Activated CD8-positive, alpha-beta memory T cell treated with anti-CD3 and anti-CD28 coated beads, Interleukin-2, amount 50 U/mL, for 48 hours (primary cell): ENCODE results near the gene ABCA2.

ENCODE experiments used
- DNase-seq: peaks from one replicate; pipeline ENCODE4 v3.0.0-alpha.2; 2020

The ABCA2 gene

GRCh38 chr9:136996361-136997292 lies 31.4 kb downstream of the ABCA2 start, which contains the start of gene CLIC3:
CLIC3 (minus strand) TSS chr9:136996568; CDS start chr9:136996543, 25 bp downstream.
- DNase-seq = peak; percentile 73

DNA sequence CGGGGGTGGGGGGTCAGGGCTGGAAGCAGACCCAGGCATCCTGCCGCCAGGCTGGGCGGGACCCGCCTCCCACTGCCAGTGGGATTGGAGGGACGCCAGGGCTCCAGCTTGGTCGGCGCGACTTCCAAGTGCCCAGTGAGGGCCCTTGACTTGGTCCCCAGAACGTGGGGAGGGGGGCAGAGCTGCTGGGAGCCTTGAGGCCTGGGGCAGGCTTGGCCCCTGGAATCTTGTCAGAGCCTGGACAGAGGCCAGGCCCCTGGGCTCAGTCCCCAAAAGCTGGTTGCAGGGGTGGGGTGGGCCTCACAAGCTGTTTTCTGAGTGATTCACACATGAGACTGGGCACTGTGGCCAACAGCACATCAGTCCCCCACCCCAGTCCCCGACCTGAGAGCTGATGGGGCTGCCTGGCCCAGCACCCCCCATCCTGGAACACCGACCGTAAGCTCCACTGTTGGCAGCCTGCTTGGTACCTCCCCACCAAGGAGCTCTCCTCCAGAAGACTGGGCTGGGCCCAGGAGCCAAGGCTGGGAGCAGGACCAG lies 32.2 kb downstream of the ABCA2 start:
- no peak for DNase-seq

DNA sequence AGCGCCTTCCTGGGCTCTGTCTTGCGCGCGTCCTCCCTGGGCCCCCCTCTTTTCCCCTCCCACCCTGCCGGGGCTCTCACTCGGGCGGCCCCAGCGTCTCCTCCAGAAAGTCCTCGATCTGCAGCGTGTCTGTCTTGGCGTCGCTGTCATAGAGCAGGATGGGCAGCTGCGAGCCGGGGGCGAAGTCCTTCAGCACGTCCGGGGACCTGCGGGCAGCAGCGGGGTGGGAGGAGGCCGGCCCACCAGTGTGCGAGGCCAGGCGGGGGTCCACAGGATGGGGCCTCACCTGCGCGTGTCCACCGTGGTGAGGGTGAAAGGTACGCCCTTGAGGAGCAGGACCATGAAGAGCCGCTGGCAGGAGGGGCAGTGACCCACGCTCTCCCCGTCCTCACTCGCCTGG lies 32.7 kb downstream of the ABCA2 start:
- DNase-seq = no peak

DNA sequence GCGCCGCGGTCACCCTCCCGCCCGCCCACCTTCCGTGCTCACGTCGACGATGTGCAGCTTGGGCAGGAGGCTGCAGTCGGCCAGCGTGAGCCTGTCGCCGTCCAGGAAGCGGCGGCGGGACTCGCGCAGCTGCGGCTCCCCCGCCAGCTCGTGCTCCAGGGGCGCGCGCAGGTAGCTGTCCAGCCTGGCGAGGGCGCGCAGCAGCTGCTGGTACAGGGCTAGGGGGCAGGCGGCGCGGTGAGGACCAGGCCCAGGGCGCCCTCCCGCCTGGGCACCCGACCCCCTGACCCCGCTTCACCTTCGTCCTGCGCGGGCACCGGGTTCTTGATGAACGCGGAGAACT lies 33.2 kb downstream of the ABCA2 start:
- DNase-seq = no peak

GRCh38 chr9:136994180-136994887 lies 33.7 kb downstream of the ABCA2 start:
- DNase-seq = no peak

GRCh38 chr9:136992819-136993369 lies 35.1 kb downstream of the ABCA2 start:
- DNase-seq = no peak

DNA sequence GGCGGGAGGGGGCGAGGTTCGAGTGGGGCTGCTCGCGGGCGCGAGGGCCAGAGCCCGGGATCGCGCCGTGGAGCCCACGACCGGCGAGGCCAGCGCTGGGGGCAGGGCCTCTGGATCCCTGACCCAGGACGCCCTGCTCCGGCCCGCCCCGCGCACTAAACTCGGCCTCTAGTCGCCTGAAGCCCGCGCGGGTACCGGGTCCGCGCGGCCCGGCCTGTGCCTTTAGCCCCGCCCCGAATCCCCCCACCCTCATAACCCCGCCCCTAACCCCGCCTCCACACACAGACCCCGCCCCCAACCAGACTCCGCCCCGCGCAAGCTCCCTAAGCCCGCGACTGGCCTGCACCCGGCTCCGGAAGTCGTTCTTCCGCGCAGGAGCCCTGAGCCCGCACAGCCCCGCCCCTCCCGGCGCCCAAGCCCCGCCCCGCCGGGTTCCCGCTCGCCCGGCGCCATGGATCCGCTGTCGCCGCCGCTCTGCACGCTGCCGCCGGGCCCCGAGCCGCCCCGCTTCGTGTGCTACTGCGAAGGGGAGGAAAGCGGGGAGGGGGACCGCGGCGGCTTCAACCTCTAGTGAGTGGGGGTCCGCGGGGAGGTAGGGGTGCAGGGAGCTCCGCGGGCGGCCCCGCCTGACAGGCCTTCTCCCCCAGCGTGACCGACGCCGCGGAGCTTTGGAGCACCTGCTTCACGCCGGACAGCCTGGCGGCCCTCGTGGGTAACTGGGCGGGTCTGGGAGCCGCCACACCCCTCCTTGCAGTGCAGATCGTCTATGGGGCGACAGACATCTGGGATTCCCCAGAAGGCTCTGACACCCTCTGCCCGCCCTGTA lies 35.8 kb downstream of the ABCA2 start, which contains the start of gene PAXX:
TSS of gene PAXX (plus strand) at position 430 of the 826 bp plus-strand sequence. CDS start at position 452, 22 bp downstream.
- peak; percentile 97 for DNase-seq

DNA sequence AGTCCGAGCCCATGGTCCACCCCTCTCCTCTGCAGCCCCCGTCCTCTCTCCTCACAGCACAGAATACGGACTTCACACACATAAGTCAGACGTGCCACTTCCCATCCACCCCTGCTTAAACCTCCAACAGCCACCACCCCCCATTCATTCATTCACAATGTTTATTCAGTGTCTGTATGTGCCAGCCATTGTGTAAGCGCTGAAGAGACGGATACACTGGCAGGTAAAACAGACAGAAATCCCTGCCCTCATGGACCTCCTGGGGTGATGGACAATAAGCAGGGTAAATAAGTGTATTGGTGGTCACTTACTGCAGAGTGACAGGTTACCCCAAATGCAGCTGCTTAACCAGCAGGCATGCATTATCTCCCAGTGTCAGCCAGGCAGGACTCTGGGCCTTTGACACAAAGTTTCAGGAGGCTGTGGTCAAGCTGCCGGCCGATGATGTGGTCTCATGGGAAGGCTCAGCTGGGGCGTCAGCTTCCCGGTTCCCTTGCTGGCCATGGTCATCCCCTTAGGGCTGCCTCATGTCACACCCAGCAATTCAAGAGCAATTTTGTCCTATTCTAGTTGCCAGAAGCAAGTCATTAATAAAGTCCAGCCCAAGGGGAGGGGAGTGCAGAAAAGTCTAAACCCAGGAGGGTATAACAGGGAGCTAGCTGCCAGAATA lies 37.7 kb downstream of the ABCA2 start:
- DNase-seq = no peak

DNA sequence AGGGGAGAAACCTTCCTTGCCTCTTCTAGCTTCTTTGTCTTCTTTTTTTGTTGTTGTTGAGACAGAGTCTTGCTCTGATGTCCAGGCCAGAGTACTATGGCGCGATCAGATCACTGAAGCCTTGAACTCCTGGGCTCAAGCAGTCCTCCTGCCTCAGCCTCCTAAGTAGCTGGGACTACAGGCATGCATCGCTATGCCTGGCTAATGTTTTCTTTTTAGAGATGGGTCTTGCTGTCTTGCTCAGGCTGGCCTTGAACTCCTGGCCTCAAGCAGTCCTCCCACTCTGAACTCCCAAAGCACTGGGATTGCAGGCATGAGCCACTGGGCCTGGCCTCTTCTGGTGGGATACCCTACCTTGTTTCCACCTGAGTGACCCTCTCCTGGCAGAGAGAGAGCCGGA lies 39.2 kb downstream of the ABCA2 start:
- DNase-seq = no peak

DNA sequence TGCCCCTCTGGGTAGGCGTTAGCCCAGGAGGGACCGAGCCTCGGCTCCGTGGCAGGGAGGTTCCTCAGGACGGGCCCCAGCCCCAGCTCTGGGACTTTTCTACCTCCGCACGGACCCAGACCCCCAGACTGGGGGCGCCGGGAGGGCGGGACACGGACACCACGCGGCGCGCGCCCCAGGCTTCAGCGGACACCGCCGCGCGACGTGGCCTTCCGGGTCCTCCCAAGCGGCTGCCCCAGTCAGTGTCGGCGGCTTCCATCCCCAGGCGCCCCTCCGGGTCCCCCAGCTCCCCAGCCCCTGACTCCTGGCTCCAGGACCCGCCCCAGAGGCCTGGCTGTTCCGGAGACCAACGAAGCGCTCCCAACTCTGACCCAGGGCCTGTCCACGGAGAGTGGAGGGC lies 42.2 kb downstream of the ABCA2 start:
- no peak for DNase-seq

- no peak for DNase-seq
Observed at GRCh38 chr9:136985027-136985602, 42.9 kb downstream of the ABCA2 start.

- no peak for DNase-seq
Observed at GRCh38 chr9:136984464-136985026, 43.5 kb downstream of the ABCA2 start.

DNA sequence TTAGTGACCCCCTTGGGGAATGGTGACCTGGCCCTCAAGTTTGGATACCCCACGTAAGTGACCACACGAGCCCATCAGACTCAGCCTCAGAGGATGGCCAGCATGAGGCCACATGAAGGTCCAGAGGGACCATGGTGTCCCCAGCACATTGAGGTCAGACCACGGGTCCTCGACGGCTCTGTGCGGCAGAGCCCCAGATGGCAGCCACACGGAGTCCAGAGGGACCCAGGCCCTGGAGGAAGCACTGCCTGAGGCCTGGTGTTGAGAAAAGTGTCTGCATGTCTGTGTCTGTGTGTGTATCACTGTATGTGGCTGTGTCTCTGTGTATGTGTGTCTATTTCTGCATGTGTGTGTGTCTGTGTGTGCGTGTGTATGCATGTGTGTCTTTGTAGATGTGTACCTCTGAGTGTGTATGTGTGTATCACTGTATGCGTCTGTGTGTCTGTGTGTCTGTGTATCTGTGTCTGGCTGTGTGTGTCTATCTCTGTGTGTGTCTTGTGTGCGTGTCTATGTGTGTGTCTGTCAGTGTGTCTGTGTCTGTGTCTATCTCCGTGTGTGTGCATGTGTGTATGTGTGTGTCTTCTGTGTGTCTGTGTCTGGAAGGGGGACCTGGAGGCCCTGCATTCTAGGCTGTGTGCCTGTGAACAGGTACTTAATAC lies 44.3 kb downstream of the ABCA2 start:
- DNase-seq = no peak

- DNase-seq = no peak
Observed at GRCh38 chr9:136983167-136983566, 44.9 kb downstream of the ABCA2 start.

DNA sequence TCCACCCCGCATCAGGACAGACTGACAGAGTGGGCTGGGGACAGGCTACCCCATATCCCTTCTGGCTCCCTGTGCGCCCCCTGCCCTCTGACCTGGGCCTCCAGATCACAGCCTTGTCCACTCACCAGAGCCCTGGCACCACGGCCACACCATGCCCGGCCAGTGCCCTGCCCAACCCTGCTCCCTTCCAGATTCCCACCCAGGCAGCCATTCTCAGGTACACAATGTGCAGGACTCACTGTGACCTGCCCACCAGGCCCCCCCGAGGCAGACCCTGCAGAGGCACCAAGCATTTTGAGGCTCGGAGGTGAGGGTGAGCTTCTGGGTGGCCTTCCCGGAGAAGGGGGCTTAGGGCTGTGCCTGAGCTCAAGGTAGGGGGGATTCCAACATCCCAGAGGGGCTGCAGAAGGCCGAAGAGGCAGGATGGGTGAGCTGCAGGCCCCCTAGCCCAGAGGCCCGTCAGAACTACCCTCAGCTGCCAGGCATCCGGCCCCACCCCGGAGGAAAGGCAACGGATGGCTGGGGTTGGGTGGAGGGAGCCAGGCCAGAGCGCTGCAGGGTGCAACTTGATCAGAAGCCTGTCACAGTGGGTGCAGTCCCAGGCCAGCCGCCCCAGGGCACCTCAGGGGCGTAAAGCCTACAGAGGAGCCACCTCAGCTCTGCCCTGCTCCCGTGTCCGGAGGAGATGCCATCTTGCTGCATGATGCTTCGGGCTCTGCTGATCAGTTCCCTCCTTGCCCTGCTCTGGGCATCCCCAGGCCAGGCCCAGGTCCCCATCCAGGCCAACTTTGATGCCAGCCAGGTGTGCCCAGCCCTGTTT lies 45.6 kb downstream of the ABCA2 start, which contains the start of gene LCNL1:
TSS of gene LCNL1 (plus strand) at position 762 of the 820 bp plus-strand sequence. CDS start 594 bp downstream, outside the sequence.
- DNase-seq = no peak

GRCh38 chr9:136981588-136982231 lies 46.3 kb downstream of the ABCA2 start:
- no peak for DNase-seq

DNA sequence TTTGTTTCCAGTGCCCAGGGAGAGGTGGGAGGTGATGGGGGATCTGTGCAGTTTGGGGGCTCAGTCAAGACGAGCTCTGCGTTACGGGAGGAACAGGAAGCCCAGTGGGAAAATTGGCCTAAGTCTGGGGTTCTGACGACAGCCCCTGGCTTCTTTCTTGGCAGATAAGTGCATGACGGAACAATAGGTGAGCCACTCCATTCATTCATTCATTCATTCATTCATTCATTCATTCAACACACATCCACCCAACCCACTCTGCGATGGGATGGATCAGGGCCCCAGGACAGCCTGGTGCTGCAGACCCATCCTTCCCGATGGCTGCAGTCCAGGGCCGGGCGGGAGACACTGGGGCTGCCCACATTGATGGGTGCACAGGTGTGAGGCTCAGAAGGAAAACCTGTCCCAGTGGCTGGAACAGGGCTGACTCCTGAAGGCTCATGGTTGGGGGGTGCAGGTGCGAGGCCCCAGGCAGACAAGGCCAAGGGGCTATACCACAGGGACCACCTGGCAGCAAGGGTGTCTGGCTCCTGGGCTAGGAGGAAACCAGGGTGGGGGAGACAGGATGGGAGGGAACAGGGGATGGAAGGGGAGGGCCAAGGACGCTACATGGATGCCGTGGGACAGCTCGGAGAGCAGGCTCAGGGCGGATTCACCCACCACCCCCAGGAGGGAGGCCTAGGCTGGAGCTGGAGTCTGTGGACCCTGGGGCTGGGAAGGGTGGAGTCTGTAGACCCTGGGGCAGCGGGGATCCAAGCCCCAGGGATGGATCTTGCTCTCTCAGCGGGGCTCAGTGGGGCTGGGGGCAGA lies 47.2 kb downstream of the ABCA2 start:
- DNase-seq = no peak
